Kidney epithelial cell (primary cell): Measurements from ENCODE around the gene AKAP10. TPM values are rescaled to one million over a fixed set of nuclear protein-coding genes. Genes with fewer than 3 reads are reported as not detected.
"Not testable (repeated sequence)": the region's sequence is repeated elsewhere in the genome, so short reads cannot be mapped to it uniquely, and the experiment has no call there.

ENCODE experiments used
- DNase-seq: peaks from one replicate; pipeline ENCODE4 v3.0.0-alpha.2; 2010; ENCODE audit warnings: low read depth
- H3K27me3 ChIP-seq: 2 replicates; pipeline ENCODE4 v1.6.0; 2011; ENCODE audit warnings: low read length; ENCODE audit not compliant: control insufficient read depth, insufficient read depth
- H3K36me3 ChIP-seq: 2 replicates; pipeline ENCODE4 v1.5.1; 2011; ENCODE audit warnings: low read length; ENCODE audit not compliant: control insufficient read depth, insufficient read depth
- H3K4me3 ChIP-seq: 2 replicates; pipeline ENCODE4 v1.5.1; 2011; ENCODE audit warnings: low read depth, mild to moderate bottlenecking, control low read depth, low read length
- total RNA-seq: library from RNA; depleted of rRNA; stranded (reverse); fragments of >200 nt; gene quantifications from 2 replicates; pipeline ENCODE4 v1.2.3, GENCODE V29; 2015
- TF ChIP-seq, protein P1 (sequence below): IDR thresholded peaks from 2 replicates; pipeline ENCODE4 v1.5.1; 2011; ENCODE audit warnings: mild to moderate bottlenecking, moderate library complexity, low read length, control low read depth, inconsistent platforms; ENCODE audit not compliant: insufficient read depth, poor library complexity, severe bottlenecking

Gene AKAP10
- total RNA-seq, 1 donor from 2014 or later = 18.1 TPM

DNA sequence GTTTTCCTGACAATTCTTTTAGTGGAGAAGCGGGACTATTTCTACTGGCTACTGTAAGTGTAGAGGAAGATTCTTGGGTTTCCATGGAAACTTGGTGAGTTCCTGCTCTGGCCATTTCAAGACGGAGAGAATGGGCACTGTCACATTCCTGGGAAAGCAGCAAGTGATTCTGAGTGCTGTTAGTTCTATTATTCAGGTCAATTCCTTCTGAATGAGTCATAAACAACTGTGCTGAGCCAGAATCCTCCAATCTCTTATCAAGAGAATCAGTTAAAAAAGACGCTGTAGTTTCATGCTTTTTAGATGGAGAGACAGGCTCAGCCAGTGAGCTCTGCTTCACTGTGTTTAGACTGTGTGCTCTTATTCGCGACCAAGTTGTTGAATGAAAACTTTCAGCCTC, 19.6 kb downstream of the AKAP10 start:
- no peaks in the 10 kb centered on the region for H3K36me3 ChIP-seq
- no peaks in the 10 kb centered on the region for H3K27me3 ChIP-seq
- no peak overlapping the region for H3K4me3 ChIP-seq
- DNase-seq = peak; percentile 94
- TF ChIP-seq, protein P1, sequence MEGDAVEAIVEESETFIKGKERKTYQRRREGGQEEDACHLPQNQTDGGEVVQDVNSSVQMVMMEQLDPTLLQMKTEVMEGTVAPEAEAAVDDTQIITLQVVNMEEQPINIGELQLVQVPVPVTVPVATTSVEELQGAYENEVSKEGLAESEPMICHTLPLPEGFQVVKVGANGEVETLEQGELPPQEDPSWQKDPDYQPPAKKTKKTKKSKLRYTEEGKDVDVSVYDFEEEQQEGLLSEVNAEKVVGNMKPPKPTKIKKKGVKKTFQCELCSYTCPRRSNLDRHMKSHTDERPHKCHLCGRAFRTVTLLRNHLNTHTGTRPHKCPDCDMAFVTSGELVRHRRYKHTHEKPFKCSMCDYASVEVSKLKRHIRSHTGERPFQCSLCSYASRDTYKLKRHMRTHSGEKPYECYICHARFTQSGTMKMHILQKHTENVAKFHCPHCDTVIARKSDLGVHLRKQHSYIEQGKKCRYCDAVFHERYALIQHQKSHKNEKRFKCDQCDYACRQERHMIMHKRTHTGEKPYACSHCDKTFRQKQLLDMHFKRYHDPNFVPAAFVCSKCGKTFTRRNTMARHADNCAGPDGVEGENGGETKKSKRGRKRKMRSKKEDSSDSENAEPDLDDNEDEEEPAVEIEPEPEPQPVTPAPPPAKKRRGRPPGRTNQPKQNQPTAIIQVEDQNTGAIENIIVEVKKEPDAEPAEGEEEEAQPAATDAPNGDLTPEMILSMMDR = no peak

DNA sequence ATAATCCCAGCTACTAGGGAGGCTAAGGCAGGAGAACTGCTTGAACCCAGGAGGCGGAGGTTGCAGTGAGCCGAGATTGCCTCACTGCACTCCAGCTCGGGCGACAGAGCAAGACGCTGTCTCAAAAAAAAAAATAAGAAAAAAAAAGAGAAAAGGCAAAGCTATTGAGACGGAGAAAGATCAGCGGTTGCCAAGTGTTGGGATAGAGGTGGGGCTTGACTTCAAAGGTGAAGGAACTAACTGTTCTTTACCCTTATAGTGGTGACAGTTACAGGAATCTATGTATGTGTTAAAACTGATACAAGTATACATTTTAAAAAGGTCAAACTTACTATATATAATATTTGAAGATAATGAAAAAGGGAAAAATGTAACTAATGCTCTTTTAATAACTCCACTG, 22.5 kb downstream of the AKAP10 start:
- H3K36me3 ChIP-seq = no peaks in the 10 kb centered on the region
- TF ChIP-seq, protein P1 = no peak
- H3K4me3 ChIP-seq = no peak overlapping the region

DNA sequence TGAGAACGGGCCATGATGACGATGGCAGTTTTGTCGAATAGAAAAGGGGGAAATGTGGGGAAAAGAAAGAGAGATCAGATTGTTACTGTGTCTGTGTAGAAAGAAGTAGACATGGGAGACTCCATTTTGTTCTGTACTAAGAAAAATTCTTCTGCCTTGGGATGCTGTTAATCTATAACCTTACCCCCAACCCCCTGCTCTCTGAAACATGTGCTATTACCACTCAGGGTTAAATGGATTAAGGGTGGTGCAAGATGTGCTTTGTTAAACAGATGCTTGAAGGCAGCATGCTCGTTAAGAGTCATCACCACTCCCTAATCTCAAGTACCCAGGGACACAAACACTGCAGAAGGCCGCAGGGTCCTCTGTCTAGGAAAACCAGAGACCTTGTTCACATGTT, 26.2 kb downstream of the AKAP10 start:
- DNase-seq, H3K27me3 ChIP-seq, H3K36me3 ChIP-seq, H3K4me3 ChIP-seq: not testable (repeated sequence)

More for the DNA sequence above, 22.5 kb downstream of the AKAP10 start:
- DNase-seq = no peak
- H3K27me3 ChIP-seq = no peaks in the 10 kb centered on the region

- not testable (repeated sequence) for H3K36me3 ChIP-seq, DNase-seq, H3K4me3 ChIP-seq, H3K27me3 ChIP-seq
These were observed 26.9 kb downstream of the AKAP10 start for GRCh38 chr17:19950624-19951195.

DNA sequence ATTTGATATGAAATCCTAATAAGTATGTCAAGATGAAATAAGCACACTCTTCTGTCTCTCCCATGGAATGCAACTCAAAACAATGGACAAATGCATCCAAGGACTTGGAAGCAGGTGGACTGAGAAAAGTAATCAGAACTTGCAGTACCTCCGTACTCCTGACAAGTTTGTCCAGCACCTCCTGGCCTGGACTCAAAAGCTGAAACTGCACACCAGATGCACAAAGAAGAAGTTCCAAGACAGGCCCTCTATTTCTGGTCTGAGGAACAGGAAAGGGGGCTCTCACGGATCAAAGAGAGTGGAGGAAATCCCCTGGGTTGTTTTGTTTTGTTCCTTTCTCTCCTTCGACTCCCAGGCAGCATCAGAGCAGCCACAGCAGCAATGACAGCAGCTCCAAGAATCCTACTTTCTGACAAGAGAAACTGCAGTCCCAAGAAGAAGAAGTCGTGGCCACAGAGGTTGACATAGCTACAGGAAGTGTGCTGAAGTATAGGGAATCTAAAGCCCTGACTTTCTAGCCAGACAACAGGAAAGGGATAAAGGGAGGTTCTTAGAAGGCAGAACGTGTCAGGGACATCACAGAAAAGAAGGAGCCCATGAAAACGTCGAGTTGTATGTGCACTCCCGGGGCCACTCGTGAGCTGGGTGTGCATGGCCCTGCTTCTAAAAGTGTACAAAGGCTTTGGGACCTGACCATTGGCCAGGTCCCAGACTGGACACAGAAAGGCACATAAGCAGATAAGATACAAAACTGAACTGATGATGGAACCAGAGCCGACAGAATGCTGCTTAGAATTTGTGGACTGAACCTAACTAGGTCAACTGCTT, 29.3 kb downstream of the AKAP10 start:
- no peak overlapping the region for H3K4me3 ChIP-seq
- H3K27me3 ChIP-seq = no peaks in the 10 kb centered on the region
- TF ChIP-seq, protein P1 = no peak
- H3K36me3 ChIP-seq = no peaks in the 10 kb centered on the region
- DNase-seq = no peak

- H3K36me3 ChIP-seq = no peaks in the 10 kb centered on the region
- no peak for DNase-seq
- TF ChIP-seq, protein P1 = no peak
These were observed 30.7 kb downstream of the AKAP10 start for GRCh38 chr17:19946921-19947320.

DNA sequence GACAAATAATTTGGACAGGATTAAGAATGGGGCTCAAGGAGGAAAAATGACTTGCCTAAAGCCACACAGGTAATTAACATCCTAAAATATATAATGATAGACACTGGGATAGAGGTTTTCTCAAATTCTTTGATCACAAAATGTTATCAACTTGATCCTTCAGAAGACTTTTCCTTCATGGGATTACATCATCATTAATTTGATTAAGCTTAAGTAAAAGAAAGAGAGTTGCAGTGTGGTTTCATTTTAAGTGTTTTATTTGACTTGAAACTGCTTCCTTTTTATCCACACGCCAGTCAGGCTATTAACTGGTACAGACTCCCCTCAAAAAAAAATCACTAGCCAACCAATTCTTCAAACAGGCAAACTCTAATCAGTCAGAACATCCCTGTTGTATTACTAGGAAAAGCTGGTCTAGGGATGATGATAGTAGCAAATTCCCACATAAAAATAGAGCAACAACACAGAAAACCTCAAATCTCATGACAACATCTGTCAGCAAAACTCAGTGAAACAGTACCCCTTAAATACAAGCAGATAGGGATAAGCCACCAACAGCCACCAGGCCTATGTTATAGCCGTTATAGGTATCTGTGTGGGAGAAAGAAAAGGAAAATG, 32.5 kb downstream of the AKAP10 start:
- no peak overlapping the region for H3K4me3 ChIP-seq
- H3K36me3 ChIP-seq = no peaks in the 10 kb centered on the region
- no peak for DNase-seq
- TF ChIP-seq, protein P1 = no peak
- no peaks in the 10 kb centered on the region for H3K27me3 ChIP-seq

More at GRCh38 chr17:19946921-19947320, 30.7 kb downstream of the AKAP10 start:
- Histone ChIP-seq H3K27me3 (no peaks in the 10 kb centered on the region), H3K4me3 (no peak overlapping the region)
